OCI-LY3 (cell line): ENCODE results near the gene CRCP.
"Not testable (repeated sequence)": the region's sequence is repeated elsewhere in the genome, so short reads cannot be mapped to it uniquely, and the experiment has no call there.

Source experiments
- CTCF ChIP-seq: fragments of 200-600, 300-600 bp; sonication (generic); IDR thresholded peaks from 2 replicates; pipeline ENCODE4 v1.5.1; 2014; ENCODE audit warnings: antibody characterized with exemption, low read length, low read depth
- EZH2phosphoT487 ChIP-seq: fragments of 200-600 bp; shearing (Covaris generic); IDR thresholded peaks from 2 replicates; pipeline ENCODE4 v1.6.1; 2018; ENCODE audit warnings: antibody characterized with exemption, mixed run types, low read depth

GRCh38 chr7:66127172-66127571 lies 12.5 kb downstream of the CRCP start:
- TF ChIP-seq CTCF, EZH2phosphoT487: not testable (repeated sequence)
